Loucy (cell line): Measurements from ENCODE around the gene PHYHIPL.

Experiments used
- H2AFZ ChIP-seq: fragments of 200-600 bp; sonication (generic); 2 replicates; pipeline ENCODE4 v1.6.0; 2016; ENCODE audit warnings: antibody characterized with exemption, mild to moderate bottlenecking, low read length, moderate library complexity
- H3F3A ChIP-seq: fragments of 200-600 bp; 2 replicates; pipeline ENCODE4 v1.6.0; 2016; ENCODE audit warnings: antibody characterized with exemption, low read depth, mild to moderate bottlenecking
- H3K27me3 ChIP-seq: fragments of 200-600 bp; sonication (generic); 2 replicates; pipeline ENCODE4 v1.6.1; 2014; ENCODE audit warnings: low read length, mild to moderate bottlenecking; ENCODE audit not compliant: insufficient read depth, poor library complexity, severe bottlenecking
- H3K36me3 ChIP-seq: fragments of 200-600 bp; sonication (generic); 2 replicates; pipeline ENCODE4 v1.6.1; 2016; ENCODE audit warnings: low read length; ENCODE audit not compliant: insufficient read depth
- H3K4me1 ChIP-seq: fragments of 200-600 bp; sonication (generic); 2 replicates; pipeline ENCODE4 v1.5.1; 2014; ENCODE audit warnings: low read length, mild to moderate bottlenecking; ENCODE audit not compliant: insufficient read depth, poor library complexity, severe bottlenecking
- H3K4me2 ChIP-seq: fragments of 200-600 bp; sonication (generic); 2 replicates; pipeline ENCODE4 v1.6.0; 2014; ENCODE audit warnings: antibody characterized with exemption, low read length, low read depth, mild to moderate bottlenecking; ENCODE audit not compliant: poor library complexity, severe bottlenecking
- H3K4me3 ChIP-seq: fragments of 200-600 bp; sonication (generic); 2 replicates; pipeline ENCODE4 v1.5.1; 2014; ENCODE audit warnings: low read length, mild to moderate bottlenecking, mixed read lengths; ENCODE audit not compliant: poor library complexity, severe bottlenecking
- H3K79me2 ChIP-seq: fragments of 200-600 bp; sonication (generic); 2 replicates; pipeline ENCODE4 v1.6.1; 2014; ENCODE audit warnings: low read length; ENCODE audit not compliant: insufficient read depth
- H3K9ac ChIP-seq: fragments of 200-600 bp; sonication (generic); 2 replicates; pipeline ENCODE4 v1.6.0; 2014; ENCODE audit warnings: mild to moderate bottlenecking, low read depth, low read length, moderate library complexity; ENCODE audit not compliant: poor library complexity, severe bottlenecking
- H3K9me2 ChIP-seq: fragments of 200-600 bp; sonication (generic); replicated peaks from 2 replicates; pipeline ENCODE4 v1.6.1; 2016; ENCODE audit warnings: low read depth, low read length, mixed read lengths
- H3K9me3 ChIP-seq: fragments of 200-600 bp; sonication (generic); 2 replicates; pipeline ENCODE4 v1.6.1; 2014; ENCODE audit warnings: mild to moderate bottlenecking, antibody characterized with exemption, low read length, low read depth; ENCODE audit not compliant: insufficient read depth
- H4K20me1 ChIP-seq: fragments of 200-600 bp; sonication (generic); 2 replicates; pipeline ENCODE4 v1.6.0; 2014; ENCODE audit warnings: antibody characterized with exemption, low read length, mild to moderate bottlenecking; ENCODE audit not compliant: insufficient read depth, poor library complexity, severe bottlenecking
- EZH2phosphoT487 ChIP-seq: fragments of 200-600 bp; IDR thresholded peaks from 2 replicates; pipeline ENCODE4 v1.6.1; 2018; ENCODE audit warnings: antibody characterized with exemption, mild to moderate bottlenecking, moderate library complexity, borderline replicate concordance
- TF ChIP-seq, protein P1 (sequence below): fragments of 200-600 bp; sonication (generic); conservative IDR thresholded peaks from 2 replicates; pipeline ENCODE4 v1.5.1; 2014; ENCODE audit warnings: mild to moderate bottlenecking, antibody characterized with exemption, low read length

The PHYHIPL gene

DNA sequence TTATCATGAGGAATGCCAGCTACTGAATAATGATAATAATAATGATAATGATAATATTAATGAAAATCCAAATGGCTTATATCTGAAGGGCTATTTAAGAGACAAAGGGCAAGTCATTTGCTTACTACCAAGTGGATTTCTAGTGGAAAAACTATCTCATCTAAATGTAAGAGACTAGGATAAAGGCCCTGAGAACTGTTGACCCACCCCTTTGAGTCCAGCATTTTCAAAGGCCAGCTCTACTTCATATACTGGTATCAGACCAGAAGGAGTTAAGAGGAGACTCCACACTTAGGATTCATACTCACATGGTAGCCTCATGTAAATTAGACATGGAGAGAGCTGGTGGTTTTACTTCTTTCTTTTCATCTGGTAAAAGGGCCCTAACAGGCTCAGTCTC is 76.0 kb downstream of the PHYHIPL start:
- no peaks in the 10 kb centered on the region for H3K9me3 ChIP-seq
- no peaks in the 10 kb centered on the region for H3K9me2 ChIP-seq
- no peak overlapping the region for H3K4me3 ChIP-seq
- no peak overlapping the region for H2AFZ ChIP-seq
- no peaks in the 10 kb centered on the region for H3K79me2 ChIP-seq
- H3K27me3 ChIP-seq: no peaks in the 10 kb centered on the region
- H3K4me1 ChIP-seq: no peaks in the 10 kb centered on the region
- no peak overlapping the region for H3K4me2 ChIP-seq
- no peak overlapping the region for H3K9ac ChIP-seq
- no peaks in the 10 kb centered on the region for H3K36me3 ChIP-seq
- H4K20me1 ChIP-seq: no peaks in the 10 kb centered on the region
- no peaks in the 10 kb centered on the region for H3F3A ChIP-seq
- TF ChIP-seq, protein P1, sequence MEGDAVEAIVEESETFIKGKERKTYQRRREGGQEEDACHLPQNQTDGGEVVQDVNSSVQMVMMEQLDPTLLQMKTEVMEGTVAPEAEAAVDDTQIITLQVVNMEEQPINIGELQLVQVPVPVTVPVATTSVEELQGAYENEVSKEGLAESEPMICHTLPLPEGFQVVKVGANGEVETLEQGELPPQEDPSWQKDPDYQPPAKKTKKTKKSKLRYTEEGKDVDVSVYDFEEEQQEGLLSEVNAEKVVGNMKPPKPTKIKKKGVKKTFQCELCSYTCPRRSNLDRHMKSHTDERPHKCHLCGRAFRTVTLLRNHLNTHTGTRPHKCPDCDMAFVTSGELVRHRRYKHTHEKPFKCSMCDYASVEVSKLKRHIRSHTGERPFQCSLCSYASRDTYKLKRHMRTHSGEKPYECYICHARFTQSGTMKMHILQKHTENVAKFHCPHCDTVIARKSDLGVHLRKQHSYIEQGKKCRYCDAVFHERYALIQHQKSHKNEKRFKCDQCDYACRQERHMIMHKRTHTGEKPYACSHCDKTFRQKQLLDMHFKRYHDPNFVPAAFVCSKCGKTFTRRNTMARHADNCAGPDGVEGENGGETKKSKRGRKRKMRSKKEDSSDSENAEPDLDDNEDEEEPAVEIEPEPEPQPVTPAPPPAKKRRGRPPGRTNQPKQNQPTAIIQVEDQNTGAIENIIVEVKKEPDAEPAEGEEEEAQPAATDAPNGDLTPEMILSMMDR: no peak
- TF ChIP-seq EZH2phosphoT487: no peak

DNA sequence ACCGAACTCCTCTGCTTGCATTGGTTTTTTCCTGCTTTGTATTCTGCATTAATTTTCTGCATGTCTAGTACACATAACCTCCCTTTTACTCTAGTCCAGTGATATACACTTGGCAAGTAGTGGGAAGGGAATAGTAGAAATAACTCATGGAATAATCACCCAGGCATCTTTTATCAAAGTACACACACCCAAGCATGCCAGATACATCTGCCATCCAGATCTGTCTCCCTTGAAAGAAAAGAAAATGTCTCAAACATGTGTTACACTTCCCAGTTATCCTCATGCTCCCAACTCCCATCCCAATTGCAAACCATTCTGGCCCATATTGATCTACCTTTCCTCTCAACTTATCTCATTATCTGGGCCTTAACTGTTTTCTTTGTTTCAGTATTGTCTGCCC is 79.0 kb downstream of the PHYHIPL start:
- H3K4me3 ChIP-seq: no peak overlapping the region
- no peaks in the 10 kb centered on the region for H3K4me1 ChIP-seq
- no peak overlapping the region for H3K4me2 ChIP-seq
- H3K36me3 ChIP-seq: no peaks in the 10 kb centered on the region
- no peaks in the 10 kb centered on the region for H3K27me3 ChIP-seq
- H3K9me2 ChIP-seq: no peaks in the 10 kb centered on the region
- no peak overlapping the region for H3K9ac ChIP-seq
- H2AFZ ChIP-seq: no peak overlapping the region
- no peaks in the 10 kb centered on the region for H3F3A ChIP-seq
- no peaks in the 10 kb centered on the region for H4K20me1 ChIP-seq
- H3K9me3 ChIP-seq: no peaks in the 10 kb centered on the region
- no peak for TF ChIP-seq EZH2phosphoT487
- TF ChIP-seq, protein P1: no peak
- no peaks in the 10 kb centered on the region for H3K79me2 ChIP-seq

DNA sequence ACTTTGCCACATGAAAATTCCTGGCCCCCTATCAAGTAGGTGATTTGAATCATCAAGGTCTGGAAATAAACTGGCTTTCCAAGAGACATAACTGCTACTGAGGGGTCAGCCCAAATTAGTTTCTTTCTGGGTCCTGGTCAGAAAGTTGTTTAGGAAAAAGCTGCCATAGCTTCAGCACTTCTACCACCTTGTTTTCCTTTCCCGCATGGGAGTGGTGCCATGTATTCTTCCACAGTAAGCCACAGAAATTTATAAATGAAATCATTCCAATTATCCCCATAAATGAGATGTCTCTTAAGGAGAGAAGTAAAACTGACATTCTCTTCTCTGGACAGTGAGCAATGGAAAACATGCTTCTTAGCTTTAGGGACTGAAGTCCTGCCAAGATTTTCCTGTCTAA is 80.8 kb downstream of the PHYHIPL start:
- no peaks in the 10 kb centered on the region for H3K79me2 ChIP-seq
- TF ChIP-seq, protein P1: no peak
- no peak for TF ChIP-seq EZH2phosphoT487
- H3K27me3 ChIP-seq: no peaks in the 10 kb centered on the region
- no peaks in the 10 kb centered on the region for H3F3A ChIP-seq
- no peak overlapping the region for H2AFZ ChIP-seq
- no peaks in the 10 kb centered on the region for H3K36me3 ChIP-seq
- no peaks in the 10 kb centered on the region for H3K4me1 ChIP-seq
- H3K4me3 ChIP-seq: no peak overlapping the region
- H3K9me2 ChIP-seq: no peaks in the 10 kb centered on the region
- no peaks in the 10 kb centered on the region for H3K9me3 ChIP-seq
- no peaks in the 10 kb centered on the region for H4K20me1 ChIP-seq
- no peak overlapping the region for H3K4me2 ChIP-seq
- no peak overlapping the region for H3K9ac ChIP-seq
